GM23338 (cell line): ENCODE measurements around the gene BNIP1. TPM values are rescaled to one million over a fixed set of nuclear protein-coding genes. Genes with fewer than 3 reads are reported as not detected.

ENCODE experiments used
- ATAC-seq: fragments of 200-7000 bp; cut with Tn5 transposase; 3 replicates; pipeline ENCODE4 v1.9.1; 2020
- DNase-seq: peaks from one replicate; pipeline ENCODE4 v3.0.0-alpha.2; 2015; ENCODE audit warnings: low spot score
- H2AFZ ChIP-seq: fragments of 200-600 bp; sonication (generic); 2 replicates; pipeline ENCODE4 v1.8.0; 2016; ENCODE audit warnings: antibody characterized with exemption, mild to moderate bottlenecking, moderate library complexity
- H3F3A ChIP-seq: fragments of 200-600 bp; sonication (generic); replicated peaks from 2 replicates; pipeline ENCODE4 v1.8.0; 2017; ENCODE audit warnings: antibody characterized with exemption, mixed run types, low read depth
- H3K27ac ChIP-seq: fragments of 200-600 bp; sonication (generic); 2 replicates; pipeline ENCODE4 v1.6.1; 2016; ENCODE audit warnings: low read depth
- H3K27me3 ChIP-seq: fragments of 200-600 bp; sonication (generic); 2 replicates; pipeline ENCODE4 v1.8.0; 2016; ENCODE audit warnings: mild to moderate bottlenecking, mixed run types, moderate library complexity; ENCODE audit not compliant: insufficient read depth
- H3K36me3 ChIP-seq: fragments of 200-600 bp; sonication (generic); 2 replicates; pipeline ENCODE4 v1.8.0; 2016; ENCODE audit warnings: mild to moderate bottlenecking; ENCODE audit not compliant: insufficient read depth
- H3K4me1 ChIP-seq: fragments of 200-600 bp; sonication (generic); 2 replicates; pipeline ENCODE4 v1.8.0; 2016; ENCODE audit warnings: mild to moderate bottlenecking, moderate library complexity; ENCODE audit not compliant: insufficient read depth
- H3K4me2 ChIP-seq: fragments of 200-600 bp; sonication (generic); 2 replicates; pipeline ENCODE4 v1.7.1; 2017; ENCODE audit warnings: mixed run types
- H3K4me3 ChIP-seq: fragments of 200-600 bp; sonication (generic); 2 replicates; pipeline ENCODE4 v1.6.1; 2016; ENCODE audit warnings: mixed run types
- H3K79me2 ChIP-seq: fragments of 200-600 bp; sonication (generic); replicated peaks from 2 replicates; pipeline ENCODE4 v1.8.0; 2017; ENCODE audit warnings: mild to moderate bottlenecking; ENCODE audit not compliant: insufficient read depth
- H3K9me2 ChIP-seq: fragments of 200-600 bp; sonication (generic); 2 replicates; pipeline ENCODE4 v1.8.0; 2017; ENCODE audit not compliant: insufficient read depth
- H4K20me1 ChIP-seq: fragments of 200-600 bp; sonication (generic); replicated peaks from 2 replicates; pipeline ENCODE4 v1.8.0; 2017; ENCODE audit warnings: mild to moderate bottlenecking; ENCODE audit not compliant: insufficient read depth
- H3K27ac Mint-ChIP-seq: 2 replicates; pipeline ENCODE4 v1.8.0; 2020; ENCODE audit warnings: inconsistent platforms, mild to moderate bottlenecking, moderate library complexity, mixed read lengths
- H3K27me3 Mint-ChIP-seq: 3 replicates; pipeline ENCODE4 v1.8.0; 2022; ENCODE audit warnings: low read depth, mild to moderate bottlenecking, moderate library complexity, mixed read lengths, inconsistent platforms; ENCODE audit not compliant: insufficient read depth, poor library complexity
- H3K36me3 Mint-ChIP-seq: 3 replicates; pipeline ENCODE4 v1.8.0; 2021; ENCODE audit warnings: low read depth, mild to moderate bottlenecking, inconsistent platforms, moderate library complexity, mixed read lengths
- H3K4me1 Mint-ChIP-seq: 3 replicates; pipeline ENCODE4 v1.8.0; 2020; ENCODE audit warnings: mild to moderate bottlenecking, inconsistent platforms, mixed read lengths
- H3K4me3 Mint-ChIP-seq: 3 replicates; pipeline ENCODE4 v1.8.0; 2021; ENCODE audit warnings: moderate library complexity, mild to moderate bottlenecking, inconsistent platforms, mixed read lengths
- H3K9me3 Mint-ChIP-seq: 3 replicates; pipeline ENCODE4 v1.8.0; 2020; ENCODE audit warnings: moderate library complexity, mild to moderate bottlenecking, inconsistent platforms, mixed read lengths
- EZH2phosphoT487 ChIP-seq: fragments of 200-600 bp; sonication (generic); IDR thresholded peaks from one replicate; pipeline ENCODE4 v1.8.1; 2018; ENCODE audit warnings: antibody characterized with exemption; ENCODE audit not compliant: unreplicated experiment
- JUNB ChIP-seq: IDR thresholded peaks from one replicate; pipeline ENCODE4 v1.6.1; 2016; ENCODE audit warnings: antibody characterized with exemption; ENCODE audit not compliant: unreplicated experiment
- NANOG ChIP-seq: IDR thresholded peaks from 2 replicates; pipeline ENCODE4 v1.6.1; 2016; ENCODE audit warnings: antibody characterized with exemption, borderline replicate concordance
- ZNF114 ChIP-seq: fragments of 250-450 bp; sonication (Bioruptor Pico); IDR thresholded peaks from 2 replicates; pipeline ENCODE4 v1.5.0; 2020; ENCODE audit warnings: mild to moderate bottlenecking, moderate library complexity
- ZNF331 ChIP-seq: fragments of 250-450 bp; sonication (Bioruptor Pico); IDR thresholded peaks from 2 replicates; pipeline ENCODE4 v1.5.0; 2020; ENCODE audit warnings: low read depth, mild to moderate bottlenecking, moderate library complexity
- polyA plus RNA-seq: library from polyadenylated mRNA; unstranded; fragments of >200 nt; fragmentation: Nextera tagmentation; extraction: Ambion mirVana; gene quantifications from 2 replicates; pipeline ENCODE4 v1.2.1, GENCODE V29; 2016
- total RNA-seq: library from RNA; depleted of rRNA; stranded (reverse); fragments of >200 nt; shearing (Covaris generic); gene quantifications from 2 replicates; pipeline ENCODE4 v1.2.3, GENCODE V29; 2014
- TF ChIP-seq, protein P1 (sequence below): IDR thresholded peaks from one replicate; pipeline ENCODE4 v1.6.1; 2018; ENCODE audit warnings: antibody characterized with exemption; ENCODE audit not compliant: unreplicated experiment
- TF ChIP-seq, protein P2 (sequence below), 2 experiments: fragments of 200-600 bp in 1 of 2; sonication (generic) in 1 of 2; conservative IDR thresholded peaks; 2 replicates each; pipeline versions ENCODE4 v1.5.1 to v1.6.1; 2016 to 2017; ENCODE audit warnings: antibody characterized with exemption in 2 of 2, low read depth in 2 of 2, mild to moderate bottlenecking in 2 of 2, moderate library complexity in 1 of 2

BNIP1 gene
- total and polyA plus RNA-seq, 2 experiments from 2014 or later, result 12.1 to 17.0 TPM

DNA sequence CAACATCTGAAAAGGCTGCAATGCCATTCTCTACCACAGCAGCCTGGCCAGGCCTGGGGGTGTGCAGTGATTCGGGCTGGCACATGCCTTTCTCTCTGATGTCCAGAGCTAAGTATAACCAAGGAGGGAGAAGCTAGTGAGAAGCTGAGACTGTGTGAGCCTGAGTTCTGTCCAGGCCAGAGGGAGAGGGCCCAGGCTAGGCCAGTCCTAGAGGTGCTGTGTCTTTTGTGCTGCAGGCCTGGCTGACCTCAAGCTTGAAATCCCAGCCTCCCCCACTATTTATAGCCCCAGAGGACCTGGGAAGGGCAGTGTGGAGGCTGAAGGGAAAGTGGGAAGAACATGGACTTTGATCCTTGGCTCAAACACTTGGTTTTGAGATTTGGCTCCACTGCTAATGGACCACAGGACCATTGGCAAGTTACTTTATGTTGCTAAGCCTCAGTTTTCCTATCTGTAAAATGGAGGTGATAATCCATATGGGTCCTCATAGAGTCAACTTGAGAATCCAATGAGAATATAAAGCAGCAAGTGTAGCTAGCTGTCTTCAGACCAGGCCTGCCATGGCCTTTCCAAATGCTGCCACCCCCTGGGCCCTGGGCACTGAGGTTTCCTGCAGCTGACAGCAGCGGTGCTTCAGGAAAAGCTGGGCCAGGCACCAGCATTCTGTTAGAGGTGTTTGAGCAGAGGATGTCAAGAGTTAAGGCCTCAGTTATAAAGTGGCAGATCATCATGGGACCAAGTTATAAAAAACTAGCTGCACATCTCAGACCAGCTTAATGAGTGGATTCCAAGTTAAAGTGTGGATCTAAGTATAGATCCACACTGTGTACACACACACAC, 21.1 kb downstream of the BNIP1 start:
- no peak overlapping the region for H3K27ac ChIP-seq
- no peaks in the 10 kb centered on the region for H3F3A ChIP-seq
- Mint-ChIP-seq H3K4me1 (no peaks in the 10 kb centered on the region), H3K4me3 (no peak overlapping the region), H3K27me3 (peaks cover 4% of the 10 kb centered on the region), H3K27ac (no peak overlapping the region), H3K9me3 (no peaks in the 10 kb centered on the region; the same call in 2 of the 3 replicates), H3K36me3 (peaks cover 7% of the 10 kb centered on the region; the same call in 1 of the 3 replicates)
- H3K4me3 ChIP-seq, result no peak overlapping the region
- H3K9me2 ChIP-seq, result no peaks in the 10 kb centered on the region
- no peaks in the 10 kb centered on the region for H3K36me3 ChIP-seq
- H3K79me2 ChIP-seq, result no peaks in the 10 kb centered on the region
- H3K4me2 ChIP-seq, result no peak overlapping the region
- ATAC-seq, result no peak
- 0 out of 2 replicates have a peak, but pooled peaks cover 4% of the 10 kb centered on the region for H4K20me1 ChIP-seq
- no peak overlapping the region for H2AFZ ChIP-seq
- no peak for DNase-seq
- no peaks in the 10 kb centered on the region for H3K27me3 ChIP-seq
- TF ChIP-seq, protein P1, sequence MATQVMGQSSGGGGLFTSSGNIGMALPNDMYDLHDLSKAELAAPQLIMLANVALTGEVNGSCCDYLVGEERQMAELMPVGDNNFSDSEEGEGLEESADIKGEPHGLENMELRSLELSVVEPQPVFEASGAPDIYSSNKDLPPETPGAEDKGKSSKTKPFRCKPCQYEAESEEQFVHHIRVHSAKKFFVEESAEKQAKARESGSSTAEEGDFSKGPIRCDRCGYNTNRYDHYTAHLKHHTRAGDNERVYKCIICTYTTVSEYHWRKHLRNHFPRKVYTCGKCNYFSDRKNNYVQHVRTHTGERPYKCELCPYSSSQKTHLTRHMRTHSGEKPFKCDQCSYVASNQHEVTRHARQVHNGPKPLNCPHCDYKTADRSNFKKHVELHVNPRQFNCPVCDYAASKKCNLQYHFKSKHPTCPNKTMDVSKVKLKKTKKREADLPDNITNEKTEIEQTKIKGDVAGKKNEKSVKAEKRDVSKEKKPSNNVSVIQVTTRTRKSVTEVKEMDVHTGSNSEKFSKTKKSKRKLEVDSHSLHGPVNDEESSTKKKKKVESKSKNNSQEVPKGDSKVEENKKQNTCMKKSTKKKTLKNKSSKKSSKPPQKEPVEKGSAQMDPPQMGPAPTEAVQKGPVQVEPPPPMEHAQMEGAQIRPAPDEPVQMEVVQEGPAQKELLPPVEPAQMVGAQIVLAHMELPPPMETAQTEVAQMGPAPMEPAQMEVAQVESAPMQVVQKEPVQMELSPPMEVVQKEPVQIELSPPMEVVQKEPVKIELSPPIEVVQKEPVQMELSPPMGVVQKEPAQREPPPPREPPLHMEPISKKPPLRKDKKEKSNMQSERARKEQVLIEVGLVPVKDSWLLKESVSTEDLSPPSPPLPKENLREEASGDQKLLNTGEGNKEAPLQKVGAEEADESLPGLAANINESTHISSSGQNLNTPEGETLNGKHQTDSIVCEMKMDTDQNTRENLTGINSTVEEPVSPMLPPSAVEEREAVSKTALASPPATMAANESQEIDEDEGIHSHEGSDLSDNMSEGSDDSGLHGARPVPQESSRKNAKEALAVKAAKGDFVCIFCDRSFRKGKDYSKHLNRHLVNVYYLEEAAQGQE, result no peak
- TF ChIP-seq JUNB (no peak), ZNF114 (no peak), ZNF331 (CRISPR knock-in tag) (no peak)
- H3K4me1 ChIP-seq, result no peaks in the 10 kb centered on the region

DNA sequence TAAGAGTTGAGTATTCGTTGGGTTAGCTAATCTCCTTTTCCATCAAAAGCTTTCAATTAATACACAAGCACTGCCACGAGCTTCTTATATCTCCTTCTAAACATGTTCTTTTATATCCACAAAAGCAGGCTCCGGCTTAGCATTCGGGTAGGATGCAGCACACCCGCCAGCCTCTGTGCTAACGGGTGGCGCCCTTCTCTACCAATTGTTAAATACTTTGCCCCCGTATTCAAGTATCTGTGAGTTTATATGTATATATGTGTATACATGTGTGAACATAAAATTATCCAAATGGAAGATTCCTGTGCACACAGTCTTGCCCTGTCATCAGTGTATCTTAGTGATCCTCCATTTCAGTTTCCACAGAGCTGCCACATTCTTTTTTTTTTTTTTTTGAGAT, 27.8 kb downstream of the BNIP1 start:
- no peaks in the 10 kb centered on the region; the same call in 2 of the 3 replicates for H3K9me3 Mint-ChIP-seq
- H3K27me3 Mint-ChIP-seq, result peaks cover 4% of the 10 kb centered on the region
- no peak overlapping the region for H3K4me3 Mint-ChIP-seq
- H3K4me1 Mint-ChIP-seq, result peaks cover 7% of the 10 kb centered on the region; the same call in 2 of the 3 replicates
- Histone ChIP-seq H3K36me3 (no peaks in the 10 kb centered on the region), H3K27me3 (no peaks in the 10 kb centered on the region), H2AFZ (no peak overlapping the region), H3K27ac (no peak overlapping the region), H3K79me2 (no peaks in the 10 kb centered on the region), H3K4me1 (no peaks in the 10 kb centered on the region), H3K9me2 (no peaks in the 10 kb centered on the region), H3F3A (no peaks in the 10 kb centered on the region), H3K4me3 (no peak overlapping the region), H4K20me1 (no peaks in the 10 kb centered on the region), H3K4me2 (no peak overlapping the region)
- DNase-seq (peak; percentile 46), ATAC-seq (no peak)
- TF ChIP-seq, protein P2, sequence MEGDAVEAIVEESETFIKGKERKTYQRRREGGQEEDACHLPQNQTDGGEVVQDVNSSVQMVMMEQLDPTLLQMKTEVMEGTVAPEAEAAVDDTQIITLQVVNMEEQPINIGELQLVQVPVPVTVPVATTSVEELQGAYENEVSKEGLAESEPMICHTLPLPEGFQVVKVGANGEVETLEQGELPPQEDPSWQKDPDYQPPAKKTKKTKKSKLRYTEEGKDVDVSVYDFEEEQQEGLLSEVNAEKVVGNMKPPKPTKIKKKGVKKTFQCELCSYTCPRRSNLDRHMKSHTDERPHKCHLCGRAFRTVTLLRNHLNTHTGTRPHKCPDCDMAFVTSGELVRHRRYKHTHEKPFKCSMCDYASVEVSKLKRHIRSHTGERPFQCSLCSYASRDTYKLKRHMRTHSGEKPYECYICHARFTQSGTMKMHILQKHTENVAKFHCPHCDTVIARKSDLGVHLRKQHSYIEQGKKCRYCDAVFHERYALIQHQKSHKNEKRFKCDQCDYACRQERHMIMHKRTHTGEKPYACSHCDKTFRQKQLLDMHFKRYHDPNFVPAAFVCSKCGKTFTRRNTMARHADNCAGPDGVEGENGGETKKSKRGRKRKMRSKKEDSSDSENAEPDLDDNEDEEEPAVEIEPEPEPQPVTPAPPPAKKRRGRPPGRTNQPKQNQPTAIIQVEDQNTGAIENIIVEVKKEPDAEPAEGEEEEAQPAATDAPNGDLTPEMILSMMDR (conservative IDR thresholded peaks at IDR 0.05; ENCODE audit: low read depth in 2 of 2), result peak; percentile 46 to 56
- TF ChIP-seq NANOG, result no peak
- TF ChIP-seq EZH2phosphoT487, result no peak
- H3K27ac Mint-ChIP-seq, result no peak overlapping the region
- no peaks in the 10 kb centered on the region for H3K36me3 Mint-ChIP-seq
